Measurements from ENCODE around the gene TFR2.

The TFR2 gene

DNA sequence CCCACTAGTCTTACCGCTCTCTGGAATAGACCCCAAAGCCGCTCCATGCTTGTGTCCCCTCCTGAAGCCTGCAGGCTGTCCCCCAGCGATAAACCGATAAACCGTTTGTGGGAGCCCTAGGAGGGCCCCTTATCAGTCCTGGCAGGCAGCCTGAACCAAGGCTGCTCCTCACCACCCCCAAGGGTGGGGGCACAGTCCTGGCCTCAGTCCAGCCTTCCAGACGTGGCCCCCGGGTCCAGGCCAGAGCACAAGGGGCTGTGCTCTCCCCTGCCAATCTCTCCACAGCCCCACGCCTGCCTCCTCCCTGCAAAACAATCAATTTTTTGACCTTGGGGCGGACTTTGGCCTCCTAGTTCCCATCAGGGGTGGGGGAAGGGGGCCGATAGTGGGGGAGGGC lies at the start of gene TFR2:
TSS of gene TFR2 (minus strand) at position 90 of the 397 bp plus-strand sequence. CDS start at position 47, 43 bp downstream.
- no peak for DNase-seq (ENCODE audit: low spot score)

DNA sequence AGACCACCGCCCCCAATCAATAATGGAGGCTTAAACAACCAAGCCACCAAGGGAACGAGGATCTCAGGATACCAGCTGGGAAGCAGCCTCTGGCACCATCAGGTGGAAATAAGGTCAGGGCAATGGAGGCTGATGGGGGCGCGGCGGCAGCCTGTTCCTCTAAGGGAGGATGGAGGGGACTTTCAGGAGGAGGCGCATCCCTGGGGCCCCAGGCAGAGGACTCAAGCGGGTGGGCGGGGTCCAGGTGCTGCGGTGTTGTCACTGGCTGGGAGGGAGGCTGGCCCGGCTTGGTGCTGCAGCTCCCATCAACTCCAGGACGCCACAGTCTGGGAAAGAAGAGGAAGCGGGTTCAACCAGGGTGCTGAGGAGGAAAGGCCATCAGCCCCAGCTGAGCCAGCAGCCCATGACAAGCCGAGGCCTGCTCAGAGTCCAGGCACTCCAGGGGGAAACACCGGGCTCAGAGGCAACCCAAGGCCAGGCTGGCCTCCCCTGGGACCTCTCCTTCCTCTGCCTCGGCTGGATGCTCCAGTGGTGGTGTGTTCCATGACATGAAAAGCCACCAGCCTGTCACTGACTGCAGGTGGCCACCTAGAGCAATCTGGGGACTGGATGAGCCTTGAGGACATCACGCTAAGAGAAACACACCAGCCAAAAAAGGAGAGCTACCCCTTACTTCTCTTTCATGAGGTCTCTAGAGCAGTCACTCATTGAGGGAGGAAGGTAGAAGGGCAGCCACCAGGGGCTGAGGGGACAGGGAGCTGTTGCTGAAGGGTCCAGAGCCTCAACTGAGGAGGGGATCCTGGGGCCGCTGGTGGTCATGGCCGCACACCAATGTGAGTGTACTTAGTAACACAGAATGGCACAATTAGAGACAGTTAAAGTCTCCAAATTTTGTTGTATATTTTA lies 48.1 kb upstream of the TFR2 start:
- DNase-seq (ENCODE audit: low spot score) = peak; percentile 22

- DNase-seq (ENCODE audit: low spot score) = no peak
Observed at GRCh38 chr7:100688326-100688860, 47.0 kb upstream of the TFR2 start.

GRCh38 chr7:100687751-100688300 lies 46.5 kb upstream of the TFR2 start:
- no peak for DNase-seq (ENCODE audit: low spot score)

DNA sequence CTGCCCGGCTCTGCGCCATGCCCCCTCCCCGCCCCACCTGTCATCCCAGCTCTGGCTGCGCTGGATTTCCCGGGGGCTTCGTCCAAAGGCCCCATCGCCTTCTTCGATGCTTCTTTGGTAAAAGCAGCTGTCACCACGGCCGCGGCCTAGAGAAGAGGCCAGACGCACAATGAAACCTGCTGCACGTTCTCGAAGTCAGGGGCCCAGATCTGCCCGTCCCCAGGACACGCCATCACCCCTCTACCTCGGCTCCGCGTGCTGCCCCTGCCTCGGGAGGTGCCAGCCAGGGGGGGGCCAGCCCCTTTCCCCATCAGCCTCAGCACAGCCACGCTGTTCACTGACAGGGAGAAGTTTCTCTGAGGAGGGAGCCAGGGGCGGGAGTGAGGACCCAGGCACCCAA lies 45.9 kb upstream of the TFR2 start:
- DNase-seq (ENCODE audit: low spot score) = no peak

DNA sequence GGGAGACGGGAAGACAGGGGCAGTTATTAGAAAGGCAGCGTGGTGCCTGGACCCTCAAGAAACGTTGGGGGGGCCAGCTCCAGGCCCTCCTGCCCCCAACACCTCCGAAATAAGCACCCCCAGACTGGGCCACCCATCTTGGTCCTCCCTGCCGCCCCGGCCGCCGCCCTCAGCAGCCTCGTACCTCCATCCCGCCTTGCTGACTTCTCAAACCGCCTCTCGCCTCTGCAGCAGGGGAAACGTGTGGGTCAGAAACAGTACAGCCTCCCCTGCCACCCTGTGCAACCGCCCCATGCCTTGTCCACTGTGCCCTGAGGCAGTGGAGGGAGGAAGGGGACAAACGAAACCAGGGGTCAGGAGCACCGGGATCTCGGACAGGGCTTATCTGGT lies 45.5 kb upstream of the TFR2 start:
- DNase-seq (ENCODE audit: low spot score) = no peak

DNA sequence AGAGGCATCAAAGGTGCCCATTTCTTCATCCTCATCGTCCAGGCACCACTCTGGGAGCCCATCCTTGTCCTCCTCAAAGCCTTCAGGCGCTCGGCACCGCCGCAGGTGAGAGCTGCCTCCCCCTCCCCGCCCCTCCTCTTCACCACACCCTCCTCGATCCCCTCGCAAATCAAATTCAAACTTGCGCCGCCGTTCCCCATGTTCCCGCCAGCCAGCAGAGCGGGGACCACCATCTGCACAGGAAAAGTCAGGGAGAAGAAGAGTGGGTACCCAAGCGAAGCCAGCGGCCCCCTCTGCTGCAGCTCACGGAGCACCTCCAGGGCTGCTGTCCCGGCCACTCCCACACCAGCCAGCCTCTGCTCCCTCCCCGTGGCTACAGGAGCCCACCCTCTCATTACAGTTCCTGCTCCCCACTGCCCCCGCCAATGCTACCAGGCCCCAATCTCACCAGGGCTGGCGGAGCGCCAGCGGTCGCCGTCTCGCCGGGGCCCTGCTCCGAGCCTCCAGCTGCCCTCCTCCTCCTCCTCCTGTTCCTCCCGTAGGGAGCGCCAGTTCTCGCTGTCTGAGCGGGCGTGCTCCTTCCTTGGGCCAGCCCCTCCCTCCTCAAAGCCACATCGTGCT lies 45.0 kb upstream of the TFR2 start:
- DNase-seq (ENCODE audit: low spot score) = peak; percentile 10

- DNase-seq (ENCODE audit: low spot score) = no peak
Observed at GRCh38 chr7:100685631-100686145, 44.3 kb upstream of the TFR2 start.

DNA sequence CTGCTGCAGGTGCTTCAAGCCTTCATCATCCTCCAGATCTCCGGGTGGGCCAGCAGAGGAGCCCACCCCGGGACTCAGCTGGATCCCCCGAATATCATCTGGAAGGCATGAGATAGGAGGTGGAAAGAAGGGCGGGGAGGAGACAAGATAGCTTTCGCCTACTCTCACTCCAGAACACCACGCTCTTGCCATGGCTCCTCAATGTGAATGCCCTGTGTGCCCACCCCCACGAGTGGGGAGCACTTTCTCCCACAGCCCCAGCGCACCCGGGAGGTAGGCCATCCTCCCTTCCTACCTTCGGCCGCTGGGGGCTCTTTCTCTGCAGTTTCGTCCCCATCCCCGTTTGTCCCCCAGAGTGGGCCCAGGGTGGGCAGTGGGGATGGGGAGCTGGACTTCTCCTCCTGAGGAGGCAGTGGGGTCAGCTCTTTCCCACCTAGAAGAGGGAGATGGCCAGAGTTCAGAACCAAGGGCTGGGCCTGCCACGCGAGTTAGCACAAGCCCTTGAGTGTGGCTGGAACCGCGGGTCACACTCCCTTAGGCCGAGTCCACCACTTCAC lies 43.8 kb upstream of the TFR2 start:
- DNase-seq (ENCODE audit: low spot score) = peak; percentile 7

DNA sequence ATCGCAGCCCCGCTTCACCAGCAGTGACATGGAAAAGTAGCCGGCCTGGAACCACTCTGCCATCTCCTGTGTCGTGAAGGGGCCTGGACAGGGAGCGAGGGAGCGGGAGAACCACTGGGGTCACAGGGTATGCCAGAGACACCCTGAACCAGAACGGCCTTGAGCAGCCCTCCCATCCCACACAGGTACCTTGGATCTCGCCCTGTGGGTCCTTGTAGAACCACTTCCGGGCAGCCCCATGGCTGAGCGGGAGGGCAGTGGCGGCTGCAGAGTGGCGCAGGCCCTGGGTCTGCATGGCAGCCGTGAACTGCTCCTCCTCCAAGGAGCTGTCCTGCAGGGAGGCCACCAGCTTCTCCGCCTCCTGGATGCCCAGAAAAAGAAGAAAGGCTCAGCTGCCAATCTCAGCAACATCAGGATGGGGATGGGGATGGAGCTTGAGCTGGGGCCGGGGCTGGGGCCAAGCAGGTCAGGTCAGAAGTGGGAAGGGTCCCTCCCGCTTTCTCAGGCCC lies 43.2 kb upstream of the TFR2 start:
- peak; percentile 8 for DNase-seq (ENCODE audit: low spot score)

- peak; percentile 11 for DNase-seq (ENCODE audit: low spot score)
Observed at GRCh38 chr7:100683659-100684533, 42.5 kb upstream of the TFR2 start.

- peak; percentile 15 for DNase-seq (ENCODE audit: low spot score)
Observed at GRCh38 chr7:100682991-100683658, 41.8 kb upstream of the TFR2 start.

DNA sequence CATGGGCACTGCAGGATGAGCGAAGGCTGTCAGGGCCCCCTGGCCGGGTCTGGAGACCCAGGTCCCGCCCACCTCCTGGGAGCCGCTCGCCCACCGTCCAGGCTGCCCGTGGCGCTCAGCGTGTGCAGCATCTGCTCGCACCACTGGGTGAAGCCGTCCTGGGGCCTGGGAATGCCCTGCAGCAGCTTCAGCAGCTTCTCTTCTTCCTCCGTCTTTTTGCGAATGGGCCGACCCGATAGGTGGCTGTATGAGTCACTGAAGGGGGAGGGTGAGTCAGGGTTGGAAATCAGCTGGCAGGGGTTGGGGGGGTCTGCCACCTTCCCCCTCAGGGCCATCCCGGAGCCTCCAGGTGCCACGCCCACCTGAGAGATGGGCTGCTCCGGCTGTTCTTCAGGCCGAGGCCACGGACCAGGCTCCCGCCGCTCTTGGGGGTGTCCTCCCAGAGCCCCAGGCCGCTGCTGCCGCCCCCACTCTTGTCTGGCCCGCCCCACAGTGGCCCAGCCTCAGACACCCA lies 40.9 kb upstream of the TFR2 start:
- DNase-seq (ENCODE audit: low spot score) = peak; percentile 31

- DNase-seq (ENCODE audit: low spot score) = peak; percentile 19
Observed at GRCh38 chr7:100681491-100682227, 40.3 kb upstream of the TFR2 start.

GRCh38 chr7:100680576-100681271 lies 39.4 kb upstream of the TFR2 start:
- DNase-seq (ENCODE audit: low spot score) = peak; percentile 13

GRCh38 chr7:100679927-100680575 lies 38.7 kb upstream of the TFR2 start:
- DNase-seq (ENCODE audit: low spot score) = peak; percentile 8

DNA sequence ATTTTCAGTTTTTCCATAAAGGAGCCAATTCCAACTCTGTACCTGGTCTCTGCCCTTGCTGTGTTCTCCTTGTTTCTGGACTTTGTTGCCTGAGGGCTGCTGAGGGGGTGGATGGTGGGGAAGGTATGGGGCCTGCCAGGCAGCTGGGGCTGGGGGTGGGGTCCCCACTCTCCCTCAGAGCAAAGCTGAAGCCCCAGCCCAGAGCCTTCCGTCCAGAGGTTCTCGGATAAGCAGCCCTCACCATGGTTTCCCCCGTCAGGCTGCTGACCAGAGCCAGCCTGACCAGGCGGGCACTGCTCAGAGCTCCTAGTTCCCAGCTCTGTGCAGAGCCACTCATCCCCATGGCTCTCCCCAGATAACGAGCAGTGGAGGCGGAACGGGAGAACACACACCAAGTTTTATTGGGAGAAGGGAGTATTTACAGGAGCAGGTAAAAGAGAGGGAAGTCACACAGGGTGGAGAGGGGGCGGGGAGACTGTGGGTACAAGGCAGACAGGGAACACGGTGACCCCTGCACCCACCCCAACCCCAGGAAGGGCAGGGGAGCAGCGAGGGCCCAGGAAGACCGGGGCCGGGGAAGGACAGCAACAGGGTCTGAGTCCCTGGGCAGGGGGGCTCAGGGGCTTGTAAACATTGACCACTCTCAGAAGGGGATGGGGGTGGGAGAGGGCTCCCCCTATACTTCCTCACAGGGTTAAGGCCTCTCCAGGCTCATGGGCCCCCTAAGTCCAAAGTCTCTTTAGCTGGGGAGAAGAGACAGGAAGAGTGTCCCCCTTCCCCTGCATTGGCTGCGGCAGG lies 38.0 kb upstream of the TFR2 start:
- DNase-seq (ENCODE audit: low spot score) = peak; percentile 26

Data from iPS-NIHi11 (cell line).